Neural cell (in vitro differentiated cells): Measurements from ENCODE around the gene F2. TPM values are rescaled to one million over a fixed set of nuclear protein-coding genes. Genes with fewer than 3 reads are reported as not detected.

Source experiments
- H2AFZ ChIP-seq: fragments of 200-600, 300-800 bp; sonication (generic), shearing (Covaris generic); 2 replicates; pipeline ENCODE4 v1.6.0; 2014; ENCODE audit warnings: low read depth, mild to moderate bottlenecking, antibody characterized with exemption, low read length, moderate library complexity
- H3F3A ChIP-seq: fragments of 200-600 bp; shearing (Covaris generic); 2 replicates; pipeline ENCODE4 v1.6.1; 2016; ENCODE audit warnings: mild to moderate bottlenecking, moderate library complexity, mixed read lengths, antibody characterized with exemption, low read length; ENCODE audit not compliant: insufficient read depth, poor library complexity, severe bottlenecking
- H3K27ac ChIP-seq: fragments of 200-600, 300-800 bp; sonication (generic), shearing (Covaris generic); 2 replicates; pipeline ENCODE4 v1.5.1; 2014; ENCODE audit warnings: mild to moderate bottlenecking, low read length, moderate library complexity
- H3K27me3 ChIP-seq: fragments of 300-800, 200-600 bp; sonication (generic), shearing (Covaris generic); 2 replicates; pipeline ENCODE4 v1.6.0; 2014; ENCODE audit warnings: mild to moderate bottlenecking, low read depth, low read length, moderate library complexity; ENCODE audit not compliant: insufficient read depth
- H3K36me3 ChIP-seq: fragments of 300-800, 200-600 bp; sonication (generic), shearing (Covaris generic); 2 replicates; pipeline ENCODE4 v1.5.1; 2014; ENCODE audit warnings: mild to moderate bottlenecking, antibody characterized with exemption, low read length, moderate library complexity; ENCODE audit not compliant: insufficient read depth
- H3K4me2 ChIP-seq: fragments of 300-800, 200-600 bp; sonication (generic), shearing (Covaris generic); 2 replicates; pipeline ENCODE4 v1.6.0; 2014; ENCODE audit warnings: mild to moderate bottlenecking, low read length
- H3K4me3 ChIP-seq: fragments of 300-800, 200-600 bp; sonication (generic), shearing (Covaris generic); 2 replicates; pipeline ENCODE4 v1.5.1; 2014; ENCODE audit warnings: mild to moderate bottlenecking, low read length, moderate library complexity
- H3K79me2 ChIP-seq: fragments of 200-600 bp; shearing (Covaris generic); replicated peaks from 2 replicates; pipeline ENCODE4 v1.6.0; 2014; ENCODE audit warnings: mild to moderate bottlenecking, low read length, moderate library complexity; ENCODE audit not compliant: insufficient read depth
- H3K9ac ChIP-seq: fragments of 300-800, 200-600 bp; sonication (generic), shearing (Covaris generic); 2 replicates; pipeline ENCODE4 v1.6.1; 2016; ENCODE audit warnings: mild to moderate bottlenecking, low read length, mixed read lengths
- H3K9me2 ChIP-seq: fragments of 200-600 bp; shearing (Covaris generic); 2 replicates; pipeline ENCODE4 v1.6.1; 2016; ENCODE audit warnings: mild to moderate bottlenecking, low read length, mixed read lengths; ENCODE audit not compliant: insufficient read depth
- H3K9me3 ChIP-seq: fragments of 200-600, 300-800 bp; sonication (generic), shearing (Covaris generic); 2 replicates; pipeline ENCODE4 v1.6.1; 2016; ENCODE audit warnings: mild to moderate bottlenecking, mixed run types, low read length, moderate library complexity, mixed read lengths
- H4K20me1 ChIP-seq: fragments of 200-600 bp; shearing (Covaris generic); 2 replicates; pipeline ENCODE4 v1.6.1; 2016; ENCODE audit warnings: mild to moderate bottlenecking, mixed run types; ENCODE audit not compliant: insufficient read depth
- EP300 ChIP-seq: fragments of 450-650 bp; conservative IDR thresholded peaks from 2 replicates; pipeline ENCODE4 v1.6.1; 2014; ENCODE audit warnings: antibody characterized with exemption, mild to moderate bottlenecking, moderate library complexity; ENCODE audit not compliant: poor library complexity, severe bottlenecking
- EZH2 ChIP-seq: fragments of 200-600, 300-800 bp; shearing (Covaris generic), sonication (generic); IDR thresholded peaks from 2 replicates; pipeline ENCODE4 v1.6.1; 2014; ENCODE audit warnings: antibody characterized with exemption, low read length, borderline replicate concordance, mild to moderate bottlenecking; ENCODE audit not compliant: insufficient read depth, poor library complexity, severe bottlenecking
- MXI1 ChIP-seq: fragments of 450-650 bp; conservative IDR thresholded peaks from 2 replicates; pipeline ENCODE4 v1.6.1; 2014; ENCODE audit warnings: antibody characterized with exemption, mild to moderate bottlenecking; ENCODE audit not compliant: poor library complexity, severe bottlenecking
- POLR2AphosphoS5 ChIP-seq: IDR thresholded peaks from 2 replicates; pipeline ENCODE4 v1.6.1; 2012
- RAD21 ChIP-seq: fragments of 450-650 bp; conservative IDR thresholded peaks from 2 replicates; pipeline ENCODE4 v1.6.1; 2014; ENCODE audit warnings: antibody characterized with exemption, mild to moderate bottlenecking, moderate library complexity
- SMC3 ChIP-seq: fragments of 450-650 bp; conservative IDR thresholded peaks from 2 replicates; pipeline ENCODE4 v1.6.1; 2014; ENCODE audit warnings: antibody characterized with exemption, mild to moderate bottlenecking, moderate library complexity; ENCODE audit not compliant: poor library complexity
- TAF1 ChIP-seq: IDR thresholded peaks from 2 replicates; pipeline ENCODE4 v1.6.1; 2012; ENCODE audit warnings: low read depth
- polyA plus RNA-seq: library from polyadenylated mRNA; depleted of rRNA; stranded (reverse); fragments of >200 nt; gene quantifications from 2 replicates; pipeline ENCODE4 v1.2.3, GENCODE V29; 2014
- TF ChIP-seq, protein P1 (sequence below): IDR thresholded peaks from 2 replicates; pipeline ENCODE4 v1.6.1; 2012; ENCODE audit warnings: borderline replicate concordance
- TF ChIP-seq, protein P2 (sequence below): fragments of 450-650 bp; IDR thresholded peaks from 2 replicates; pipeline ENCODE4 v1.5.1; 2014; ENCODE audit warnings: antibody characterized with exemption, mild to moderate bottlenecking, moderate library complexity; ENCODE audit not compliant: poor library complexity, severe bottlenecking

F2 gene
- polyA plus RNA-seq, 1 donor from 2014 or later = 0.94 TPM

DNA sequence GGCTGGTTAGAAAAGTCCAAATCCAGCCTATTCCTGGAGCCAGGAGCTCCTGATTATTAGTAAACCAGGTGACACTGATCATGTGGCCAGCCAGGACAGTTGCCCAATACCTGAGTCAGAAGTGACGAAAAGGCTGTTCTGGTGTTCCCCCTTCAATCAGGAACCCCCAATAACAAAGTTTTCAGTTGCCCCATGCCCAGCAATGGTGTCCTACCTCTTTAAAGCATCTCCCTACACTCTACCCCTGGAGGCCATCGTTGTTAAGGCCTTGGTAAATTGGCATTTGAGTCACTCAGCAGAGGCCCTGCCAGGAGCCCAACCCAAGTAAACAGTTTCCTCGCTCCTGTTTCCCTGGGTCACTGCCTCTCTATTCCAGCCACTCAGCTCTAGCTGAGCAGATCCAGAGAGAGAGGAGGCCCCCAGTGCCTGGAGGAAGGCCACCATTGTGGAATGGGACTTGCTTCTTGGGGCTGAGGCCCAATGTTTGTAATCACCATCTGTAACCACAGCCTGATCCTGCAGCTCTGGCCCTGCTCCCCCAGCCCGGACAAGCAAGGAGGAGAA, 43.6 kb upstream of the F2 start:
- Histone ChIP-seq H3K9me2 (no peaks in the 10 kb centered on the region), H3K9ac (no peak overlapping the region), H3K27ac (no peak overlapping the region), H3K9me3 (no peaks in the 10 kb centered on the region), H3K79me2 (no peaks in the 10 kb centered on the region), H3K4me3 (no peak overlapping the region), H3K4me2 (no peak overlapping the region), H4K20me1 (no peaks in the 10 kb centered on the region), H3K27me3 (no peaks in the 10 kb centered on the region), H3K36me3 (no peaks in the 10 kb centered on the region), H3F3A (no peaks in the 10 kb centered on the region), H2AFZ (no peak overlapping the region)
- TF ChIP-seq, protein P1, sequence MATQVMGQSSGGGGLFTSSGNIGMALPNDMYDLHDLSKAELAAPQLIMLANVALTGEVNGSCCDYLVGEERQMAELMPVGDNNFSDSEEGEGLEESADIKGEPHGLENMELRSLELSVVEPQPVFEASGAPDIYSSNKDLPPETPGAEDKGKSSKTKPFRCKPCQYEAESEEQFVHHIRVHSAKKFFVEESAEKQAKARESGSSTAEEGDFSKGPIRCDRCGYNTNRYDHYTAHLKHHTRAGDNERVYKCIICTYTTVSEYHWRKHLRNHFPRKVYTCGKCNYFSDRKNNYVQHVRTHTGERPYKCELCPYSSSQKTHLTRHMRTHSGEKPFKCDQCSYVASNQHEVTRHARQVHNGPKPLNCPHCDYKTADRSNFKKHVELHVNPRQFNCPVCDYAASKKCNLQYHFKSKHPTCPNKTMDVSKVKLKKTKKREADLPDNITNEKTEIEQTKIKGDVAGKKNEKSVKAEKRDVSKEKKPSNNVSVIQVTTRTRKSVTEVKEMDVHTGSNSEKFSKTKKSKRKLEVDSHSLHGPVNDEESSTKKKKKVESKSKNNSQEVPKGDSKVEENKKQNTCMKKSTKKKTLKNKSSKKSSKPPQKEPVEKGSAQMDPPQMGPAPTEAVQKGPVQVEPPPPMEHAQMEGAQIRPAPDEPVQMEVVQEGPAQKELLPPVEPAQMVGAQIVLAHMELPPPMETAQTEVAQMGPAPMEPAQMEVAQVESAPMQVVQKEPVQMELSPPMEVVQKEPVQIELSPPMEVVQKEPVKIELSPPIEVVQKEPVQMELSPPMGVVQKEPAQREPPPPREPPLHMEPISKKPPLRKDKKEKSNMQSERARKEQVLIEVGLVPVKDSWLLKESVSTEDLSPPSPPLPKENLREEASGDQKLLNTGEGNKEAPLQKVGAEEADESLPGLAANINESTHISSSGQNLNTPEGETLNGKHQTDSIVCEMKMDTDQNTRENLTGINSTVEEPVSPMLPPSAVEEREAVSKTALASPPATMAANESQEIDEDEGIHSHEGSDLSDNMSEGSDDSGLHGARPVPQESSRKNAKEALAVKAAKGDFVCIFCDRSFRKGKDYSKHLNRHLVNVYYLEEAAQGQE = no peak
- TF ChIP-seq EZH2 = no peak
- TF ChIP-seq, protein P2, sequence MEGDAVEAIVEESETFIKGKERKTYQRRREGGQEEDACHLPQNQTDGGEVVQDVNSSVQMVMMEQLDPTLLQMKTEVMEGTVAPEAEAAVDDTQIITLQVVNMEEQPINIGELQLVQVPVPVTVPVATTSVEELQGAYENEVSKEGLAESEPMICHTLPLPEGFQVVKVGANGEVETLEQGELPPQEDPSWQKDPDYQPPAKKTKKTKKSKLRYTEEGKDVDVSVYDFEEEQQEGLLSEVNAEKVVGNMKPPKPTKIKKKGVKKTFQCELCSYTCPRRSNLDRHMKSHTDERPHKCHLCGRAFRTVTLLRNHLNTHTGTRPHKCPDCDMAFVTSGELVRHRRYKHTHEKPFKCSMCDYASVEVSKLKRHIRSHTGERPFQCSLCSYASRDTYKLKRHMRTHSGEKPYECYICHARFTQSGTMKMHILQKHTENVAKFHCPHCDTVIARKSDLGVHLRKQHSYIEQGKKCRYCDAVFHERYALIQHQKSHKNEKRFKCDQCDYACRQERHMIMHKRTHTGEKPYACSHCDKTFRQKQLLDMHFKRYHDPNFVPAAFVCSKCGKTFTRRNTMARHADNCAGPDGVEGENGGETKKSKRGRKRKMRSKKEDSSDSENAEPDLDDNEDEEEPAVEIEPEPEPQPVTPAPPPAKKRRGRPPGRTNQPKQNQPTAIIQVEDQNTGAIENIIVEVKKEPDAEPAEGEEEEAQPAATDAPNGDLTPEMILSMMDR = no peak
- no peak for TF ChIP-seq TAF1
- no peak for TF ChIP-seq EP300

DNA sequence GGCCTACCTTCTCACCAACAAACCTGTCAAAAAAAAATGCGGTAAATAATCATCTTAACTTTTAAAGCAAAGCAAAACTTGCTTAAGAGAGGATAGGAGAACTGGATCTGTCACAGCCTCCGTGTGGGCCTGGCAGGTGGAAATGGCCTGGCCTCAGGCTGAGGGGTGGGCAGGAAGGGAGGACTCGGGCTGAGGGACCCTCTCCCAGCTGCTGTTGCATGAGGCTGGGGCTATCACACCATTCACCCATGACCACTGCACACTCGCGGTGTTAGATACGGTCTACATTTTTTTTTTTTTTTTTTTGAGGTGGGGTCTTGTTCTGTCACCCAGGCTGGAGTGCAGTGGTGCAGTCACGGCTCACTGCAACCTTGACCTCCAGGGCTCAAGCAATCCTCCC, 43.1 kb upstream of the F2 start:
- H3K36me3 ChIP-seq = no peaks in the 10 kb centered on the region
- TF ChIP-seq RAD21 (no peak), EP300 (no peak), SMC3 (no peak), EZH2 (no peak), MXI1 (no peak), POLR2AphosphoS5 (no peak), TAF1 (no peak)
- TF ChIP-seq, protein P1 = no peak
- TF ChIP-seq, protein P2 = no peak
- H3K27me3 ChIP-seq = no peaks in the 10 kb centered on the region
- no peaks in the 10 kb centered on the region for H3F3A ChIP-seq
- no peaks in the 10 kb centered on the region for H3K9me2 ChIP-seq
- H4K20me1 ChIP-seq = no peaks in the 10 kb centered on the region
- no peaks in the 10 kb centered on the region for H3K79me2 ChIP-seq
- H3K4me2 ChIP-seq = no peak overlapping the region
- H3K9me3 ChIP-seq = no peaks in the 10 kb centered on the region
- H3K27ac ChIP-seq = no peak overlapping the region
- H2AFZ ChIP-seq = no peak overlapping the region
- no peak overlapping the region for H3K9ac ChIP-seq
- no peak overlapping the region for H3K4me3 ChIP-seq
